Kidney capillary endothelial cell (primary cell): Measurements from ENCODE around the gene URB2.
"Not testable (repeated sequence)": the region's sequence is repeated elsewhere in the genome, so short reads cannot be mapped to it uniquely, and the experiment has no call there.

Experiments used
- DNase-seq: peaks from one replicate; pipeline ENCODE4 v3.0.0-alpha.2; 2018; ENCODE audit warnings: low spot score

The URB2 gene

DNA sequence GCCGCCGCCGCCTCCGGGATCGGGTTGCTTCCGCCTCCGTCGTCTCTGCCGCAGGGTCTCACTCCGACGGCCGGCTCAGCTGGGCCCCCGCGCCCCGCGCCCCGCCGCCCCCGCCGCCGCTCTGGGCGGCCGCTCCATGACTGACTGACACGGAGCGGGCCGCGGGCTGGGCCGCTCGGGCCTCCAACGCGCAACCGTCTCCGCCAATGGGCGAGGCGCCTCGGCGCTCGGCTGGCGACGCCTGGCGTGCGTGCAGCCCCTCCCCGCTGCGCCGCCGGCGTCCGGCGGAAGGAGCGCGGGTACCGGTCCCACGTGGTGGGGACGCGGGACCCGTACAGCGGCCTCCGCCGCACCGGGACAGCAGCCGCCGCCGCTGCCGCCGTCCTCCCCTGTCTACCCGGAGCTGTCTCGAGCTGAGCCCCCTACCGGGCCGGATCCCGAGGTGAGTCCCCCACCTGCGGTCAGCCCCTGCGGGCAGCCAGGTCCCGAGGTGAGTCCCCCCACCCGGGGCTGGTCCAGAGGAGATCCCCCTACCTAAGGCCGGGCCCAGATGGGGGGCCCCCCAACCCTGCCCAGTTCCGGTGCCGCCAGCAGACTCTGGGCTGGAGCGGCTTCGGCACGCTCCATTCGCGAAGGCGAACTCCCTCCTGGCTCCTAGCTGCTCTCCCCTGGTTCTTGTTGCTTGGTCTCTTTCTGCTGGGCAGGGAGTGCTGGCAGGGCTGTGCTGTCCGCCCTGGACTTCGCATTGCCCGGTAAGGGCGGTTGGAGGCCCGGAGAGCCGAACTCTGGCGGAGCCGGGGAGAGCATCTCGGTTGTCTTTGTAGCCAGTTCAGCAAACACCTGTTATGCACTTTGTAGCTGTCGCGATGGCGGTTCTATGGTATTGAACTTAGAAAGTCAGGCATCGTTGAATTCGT lies at the start of gene URB2, which contains the start of gene TAF5L:
URB2 (plus strand) TSS at position 333 of the 917 bp plus-strand sequence. CDS start 1,387 bp downstream, outside the sequence.
TAF5L (minus strand) TSS at position 208 of the 917 bp plus-strand sequence. CDS start 11,640 bp downstream, outside the sequence.
- peak; percentile 80 for DNase-seq

DNA sequence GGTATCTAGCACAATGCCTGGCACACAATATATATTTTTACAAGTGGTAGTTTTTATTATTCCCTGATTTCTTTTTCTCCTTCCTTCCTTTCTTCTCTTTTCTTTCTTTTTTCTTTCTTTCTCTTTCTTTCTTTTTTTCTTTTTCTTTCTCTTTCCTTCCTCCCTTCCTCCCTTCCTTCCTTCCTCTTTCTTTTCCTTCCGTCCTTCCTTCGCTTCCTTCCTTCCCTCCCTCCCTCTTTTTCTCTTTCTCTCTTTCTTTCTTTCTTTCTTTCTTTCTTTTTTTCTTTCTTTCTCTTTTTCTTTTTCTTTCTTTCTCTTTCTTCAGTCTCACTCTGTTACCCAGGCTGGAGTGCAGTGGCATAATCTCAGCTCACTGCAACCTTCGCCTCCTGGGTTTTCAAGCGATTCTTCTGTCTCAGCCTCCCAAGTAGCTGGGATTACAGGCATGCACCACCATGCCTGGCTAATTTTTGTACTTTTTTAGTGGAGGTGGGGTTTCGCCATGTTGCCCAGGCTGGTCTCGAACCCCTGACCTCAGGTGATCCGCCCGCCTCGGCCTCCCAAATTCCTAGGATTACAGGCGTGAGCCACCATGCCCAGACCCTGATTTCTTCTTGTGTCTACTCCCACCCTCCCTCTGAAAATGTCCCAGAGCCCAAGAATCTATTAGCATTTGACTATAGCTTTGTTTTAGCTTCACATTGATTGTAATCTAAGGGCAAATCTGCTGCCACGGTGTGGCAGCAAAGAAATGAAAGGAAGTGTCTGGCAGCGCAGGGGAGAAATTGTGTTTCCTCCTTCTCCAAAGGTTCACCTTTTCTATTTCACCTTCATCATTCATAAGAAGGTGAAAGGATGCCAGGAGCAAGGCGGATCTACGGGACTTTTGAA lies 47.6 kb upstream of the URB2 start:
- DNase-seq = no peak

DNA sequence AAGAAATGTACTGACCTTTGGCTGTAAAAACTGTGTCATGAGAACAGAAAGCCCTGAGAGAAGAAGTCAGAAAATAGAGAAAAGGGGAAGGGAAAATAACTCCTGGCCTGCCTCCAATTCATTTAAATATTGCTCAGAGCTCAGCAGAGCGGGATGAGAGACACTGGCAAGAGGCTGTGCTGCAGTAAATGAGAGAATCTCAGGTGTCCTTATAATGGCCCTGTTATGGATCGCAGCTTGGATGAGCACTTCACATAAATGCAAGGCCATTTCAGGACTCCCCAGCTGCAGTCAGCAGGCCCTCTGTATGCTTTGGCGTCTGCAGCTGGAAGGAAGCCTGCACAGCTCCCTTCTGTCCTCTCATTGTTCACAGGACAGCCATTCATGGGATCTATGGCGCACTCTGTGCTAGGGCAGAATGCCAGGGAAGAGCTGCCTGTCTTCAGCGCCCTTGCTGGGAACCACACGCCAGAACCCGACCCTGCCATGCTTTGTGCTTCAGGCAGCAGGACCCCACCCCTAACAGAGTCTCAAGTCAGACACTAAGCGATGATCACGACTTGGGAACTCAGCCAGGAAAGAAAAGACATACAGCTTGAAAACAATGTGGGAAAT lies 46.9 kb upstream of the URB2 start:
- peak; percentile 40 for DNase-seq

DNA sequence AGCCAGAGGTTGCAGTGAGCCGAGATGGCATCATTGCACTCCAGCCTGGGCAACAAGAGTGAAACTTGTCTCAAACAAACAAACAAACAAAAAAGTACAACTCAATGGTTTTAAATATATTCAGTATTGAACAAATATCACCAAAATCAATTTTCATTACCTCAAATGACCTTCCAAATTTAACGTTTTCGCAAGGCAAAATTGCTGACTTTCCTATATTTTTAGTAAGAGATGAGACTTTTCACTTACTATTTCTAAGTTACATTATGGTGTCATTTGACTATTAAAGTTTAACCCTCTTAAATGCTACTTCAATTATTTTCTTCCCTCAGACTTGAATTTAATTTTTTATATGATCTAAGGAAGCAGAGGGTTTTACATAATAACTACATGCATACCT lies 44.6 kb upstream of the URB2 start:
- no peak for DNase-seq

DNA sequence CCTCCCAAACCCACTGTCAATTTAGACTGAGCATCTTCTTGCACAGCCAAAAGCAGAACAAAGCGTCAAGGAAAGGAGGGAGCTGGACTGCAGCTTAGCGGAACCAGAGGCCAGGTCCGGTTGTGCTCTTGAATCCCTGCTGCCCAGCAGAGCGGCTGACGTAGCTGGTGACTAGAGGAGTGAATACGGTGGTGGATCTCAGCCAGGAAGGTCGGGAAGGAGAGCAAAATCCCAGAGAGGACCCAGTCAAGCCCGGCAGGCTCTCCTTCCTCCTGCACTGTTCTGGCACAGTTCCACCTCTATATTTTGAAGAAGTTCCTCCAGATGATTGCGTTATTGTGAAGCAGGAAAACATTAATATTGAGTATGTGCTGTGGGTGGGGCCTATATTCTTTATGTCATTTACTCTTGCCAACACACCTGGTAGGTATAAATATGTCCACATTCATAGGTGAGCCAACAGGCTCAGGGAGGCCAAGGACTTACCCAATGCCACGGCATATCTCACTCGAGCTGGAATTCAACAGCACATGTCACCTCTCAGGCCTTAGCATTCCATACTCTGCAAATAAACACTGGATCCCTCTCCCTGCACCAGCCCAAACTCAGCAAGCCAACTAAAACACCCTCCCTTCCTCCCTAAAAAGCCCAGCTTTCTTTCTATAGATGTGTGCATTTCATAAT lies 43.9 kb upstream of the URB2 start:
- no peak for DNase-seq

DNA sequence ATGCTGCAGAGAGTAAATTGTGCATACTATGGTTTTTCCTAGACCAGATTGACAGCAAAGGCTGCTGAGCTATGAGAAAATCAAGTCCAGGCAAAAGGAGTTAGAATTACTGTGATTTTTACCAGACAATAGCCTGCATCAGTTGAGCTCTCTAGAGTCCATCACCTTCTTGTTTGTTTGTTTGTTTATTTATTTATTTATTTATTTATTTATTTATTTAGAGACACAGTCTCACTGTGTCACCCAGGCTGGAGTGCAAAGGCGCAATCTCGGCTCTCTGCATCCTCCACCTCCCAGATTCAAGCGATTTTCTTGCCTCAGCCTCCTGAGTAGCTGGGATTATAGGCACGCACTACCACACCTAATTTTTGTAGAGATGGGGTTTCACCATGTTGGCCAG lies 43.3 kb upstream of the URB2 start:
- no peak for DNase-seq

DNA sequence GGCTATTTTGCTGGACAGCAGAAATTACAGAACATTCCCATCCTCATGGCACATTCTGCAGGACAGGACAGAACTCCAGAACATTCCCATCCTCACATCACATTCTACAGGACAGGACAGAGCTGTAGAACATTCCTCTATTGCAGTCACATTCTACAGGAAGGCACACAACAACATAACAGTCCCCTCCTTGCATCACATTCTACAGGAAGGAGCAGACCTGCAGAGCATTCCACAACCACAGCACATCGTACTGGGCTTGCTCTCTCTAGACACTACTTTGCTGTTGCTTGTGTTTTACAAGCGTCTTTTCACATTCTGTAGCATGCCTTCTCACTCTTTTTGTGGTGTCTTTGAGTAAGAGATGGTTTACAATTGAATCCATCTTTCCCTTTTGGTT lies 40.7 kb upstream of the URB2 start:
- DNase-seq = no peak

DNA sequence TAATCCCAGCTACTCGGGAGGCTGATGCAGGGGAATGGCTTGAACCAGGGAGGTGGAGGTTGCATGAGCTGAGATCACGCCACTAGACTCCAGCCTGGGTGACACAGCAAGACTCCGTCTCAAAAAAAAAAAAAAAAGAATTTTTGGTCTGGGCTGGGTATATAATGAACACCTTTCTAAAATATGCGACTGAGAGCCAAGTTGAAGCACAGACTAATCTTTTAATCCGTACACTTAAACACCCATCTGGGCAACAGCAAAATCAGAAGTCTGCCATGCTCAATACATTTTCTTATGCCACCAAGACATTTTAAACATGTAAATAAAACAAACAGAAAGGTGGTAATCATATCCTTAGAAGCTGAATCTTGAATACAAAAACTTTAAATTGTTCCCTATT lies 35.9 kb upstream of the URB2 start:
- DNase-seq = no peak

DNA sequence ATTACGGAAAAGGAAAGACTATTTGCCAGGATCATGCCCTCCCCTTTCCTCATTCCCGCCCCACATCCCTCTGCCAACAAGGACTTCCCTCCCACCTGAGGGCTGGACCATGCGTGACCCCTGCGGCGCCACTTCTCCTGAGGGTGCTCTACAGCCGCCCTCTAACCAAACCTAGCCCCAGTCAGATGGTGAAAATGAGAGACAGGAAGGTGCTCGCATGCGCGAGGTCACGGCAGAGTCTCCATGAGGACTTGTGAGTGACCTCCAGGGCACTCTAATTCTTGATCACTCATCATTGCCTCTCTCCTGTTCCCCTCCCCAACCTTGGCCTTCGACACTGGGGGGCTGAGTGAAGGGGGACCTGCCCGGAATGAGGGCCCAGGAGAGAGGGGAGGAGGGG lies 32.2 kb upstream of the URB2 start:
- DNase-seq = no peak

DNA sequence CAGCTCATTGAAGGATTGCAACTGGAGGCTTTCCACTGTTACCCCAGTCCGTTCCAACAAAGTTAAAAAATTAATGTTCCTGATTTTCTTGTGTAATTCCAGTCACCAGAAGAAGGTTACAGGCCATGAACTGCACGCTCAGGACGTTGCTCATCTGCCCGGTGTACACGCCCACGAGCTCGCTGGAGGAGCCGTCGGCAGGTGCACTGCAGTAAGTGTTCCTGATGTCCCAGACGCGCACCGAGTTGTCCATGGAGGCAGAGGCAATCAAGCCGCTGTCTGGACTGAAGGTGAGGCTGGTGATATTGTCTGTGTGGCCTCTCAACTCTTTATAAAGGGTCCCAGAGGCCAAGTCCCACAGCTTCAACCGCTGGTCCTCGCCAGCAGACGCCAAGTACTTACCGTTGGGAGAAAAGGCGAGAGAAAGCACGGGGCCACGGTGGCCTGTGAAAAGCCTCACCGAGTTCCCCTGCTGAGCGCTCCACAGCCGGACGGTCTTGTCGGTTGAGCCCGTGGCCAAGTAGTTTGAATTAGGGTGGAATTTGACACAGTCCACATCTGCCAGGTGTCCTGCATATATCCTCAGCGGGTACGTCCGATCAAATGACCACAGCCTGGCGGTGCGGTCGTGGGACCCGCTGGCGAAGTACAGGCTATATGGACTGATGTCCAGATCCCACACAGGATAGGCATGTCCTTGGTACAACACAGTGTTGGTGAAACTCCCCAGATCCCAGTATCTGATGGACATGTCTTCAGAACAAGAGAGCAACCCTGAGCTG lies 31.6 kb upstream of the URB2 start:
- no peak for DNase-seq

DNA sequence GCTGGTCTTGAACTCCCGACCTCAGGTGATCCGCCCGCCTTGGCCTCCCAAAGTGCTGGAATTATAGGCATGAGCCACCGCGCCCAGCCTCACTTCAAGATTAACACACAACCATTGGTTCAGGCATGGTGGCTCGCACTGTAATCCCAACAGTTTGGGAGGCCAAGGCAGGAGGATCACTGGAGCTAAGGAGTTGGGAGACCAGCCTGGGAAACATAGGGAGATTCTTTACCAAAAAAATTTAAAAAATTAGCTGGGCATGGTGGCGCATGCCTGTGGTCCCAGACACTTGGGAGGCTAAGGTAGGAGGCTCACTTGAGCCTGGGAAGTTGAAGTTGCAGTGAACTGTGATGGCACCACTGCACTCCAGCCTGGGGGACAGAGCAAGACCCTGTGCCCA lies 30.2 kb upstream of the URB2 start:
- DNase-seq = not testable (repeated sequence)

DNA sequence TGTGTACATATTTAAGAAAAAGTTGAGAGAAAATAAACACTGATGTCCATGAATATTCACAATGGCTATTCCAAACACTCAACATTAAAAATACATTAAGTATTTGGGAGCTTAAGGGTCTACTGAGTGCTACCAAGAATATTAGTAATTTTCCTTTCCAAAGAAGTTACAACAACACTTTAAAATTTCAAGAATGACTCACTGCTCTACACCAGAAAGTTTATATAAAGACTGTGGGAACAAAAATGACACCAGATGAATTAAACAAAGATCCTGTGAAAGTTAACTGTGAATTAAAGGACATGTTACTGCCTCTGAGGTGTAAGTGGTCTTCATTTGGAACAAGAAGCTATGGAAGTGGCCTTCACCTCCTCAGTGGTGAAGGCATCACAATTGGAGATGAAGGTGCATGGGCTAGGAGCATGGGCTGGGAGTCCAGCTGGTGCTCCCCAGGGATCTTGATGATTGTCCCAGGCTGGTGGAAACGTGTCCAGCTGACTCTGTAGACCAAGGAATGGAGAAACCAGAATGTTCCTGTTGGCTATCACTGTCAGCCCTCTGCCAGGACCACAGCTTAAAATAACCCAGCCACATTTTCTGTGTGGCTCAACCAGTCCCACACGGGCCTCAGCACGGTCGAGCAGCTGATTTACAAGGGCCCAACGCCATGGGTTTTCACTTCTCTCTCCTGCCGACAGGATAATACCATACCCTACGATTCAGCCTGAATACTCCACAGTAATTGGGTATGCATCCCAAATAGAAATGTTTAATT lies 28.9 kb upstream of the URB2 start:
- no peak for DNase-seq

DNA sequence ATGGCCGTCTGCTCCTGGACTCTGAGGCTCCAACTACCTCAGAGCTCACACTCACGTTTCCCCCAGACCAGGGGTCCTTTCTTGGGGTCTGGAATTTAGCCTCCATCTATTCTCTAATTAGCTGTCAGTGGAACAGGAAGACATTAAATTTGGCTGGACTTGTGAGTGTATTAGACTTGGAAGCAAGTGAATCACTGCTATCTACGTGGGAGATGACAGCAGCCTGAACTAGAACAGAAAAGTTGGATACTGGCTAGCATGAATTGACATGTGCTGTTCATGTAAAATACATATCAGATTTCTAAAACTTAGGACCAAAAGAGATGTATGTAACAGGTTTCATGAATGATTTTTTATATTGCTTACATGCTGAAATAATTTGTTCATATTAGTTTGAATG lies 28.2 kb upstream of the URB2 start:
- DNase-seq = no peak

DNA sequence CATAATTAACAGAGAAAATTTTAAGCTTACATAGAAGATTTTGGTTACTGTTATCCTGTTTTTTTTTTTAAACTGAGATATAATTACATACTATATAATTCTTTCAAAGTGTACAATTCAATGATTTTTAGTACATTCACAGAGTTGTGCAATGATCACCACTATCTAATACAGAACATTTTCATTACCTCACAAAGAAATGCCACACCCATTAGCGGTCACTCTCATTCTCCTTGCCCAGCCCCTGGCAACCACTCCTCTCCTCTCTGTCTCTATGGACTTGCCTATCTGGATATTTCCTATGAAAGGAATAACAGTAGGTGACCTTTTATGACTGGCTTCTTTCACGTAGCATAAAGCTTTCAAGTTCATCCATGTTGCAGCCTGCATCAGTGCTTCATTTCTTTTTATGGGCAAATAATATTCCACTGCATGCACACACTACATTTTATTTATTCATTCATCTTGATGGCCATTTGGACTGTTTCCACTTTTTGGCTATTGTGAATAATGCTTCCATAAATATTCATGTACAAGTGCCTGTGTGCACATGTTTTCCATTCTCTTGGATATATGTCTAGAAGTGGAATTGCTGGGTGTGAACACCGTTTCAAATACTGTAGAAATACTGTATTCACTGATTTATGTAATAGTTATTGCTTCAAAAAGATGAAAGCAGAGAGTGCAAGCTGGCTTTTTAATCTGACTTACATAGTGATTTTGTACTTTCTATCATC lies 26.7 kb upstream of the URB2 start:
- DNase-seq = no peak

DNA sequence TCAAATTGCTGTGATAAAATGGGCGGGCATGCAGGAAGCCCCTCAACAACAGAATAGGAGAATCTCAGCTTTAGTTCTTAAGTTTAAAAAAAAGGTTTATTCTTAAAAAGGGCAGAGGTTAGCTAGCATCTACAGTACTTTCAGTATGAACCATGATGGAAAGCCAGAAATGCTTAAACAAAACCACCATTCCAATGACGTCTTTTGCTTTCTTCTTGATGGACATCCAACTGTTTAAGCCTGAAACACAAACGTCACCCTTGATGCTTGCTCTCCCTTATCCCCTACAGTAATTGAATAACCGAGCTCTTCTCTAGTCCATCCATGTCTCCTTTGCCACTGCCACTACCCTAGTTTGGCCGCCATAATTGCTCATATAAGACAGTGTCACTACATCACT lies 25.8 kb upstream of the URB2 start:
- DNase-seq = no peak

DNA sequence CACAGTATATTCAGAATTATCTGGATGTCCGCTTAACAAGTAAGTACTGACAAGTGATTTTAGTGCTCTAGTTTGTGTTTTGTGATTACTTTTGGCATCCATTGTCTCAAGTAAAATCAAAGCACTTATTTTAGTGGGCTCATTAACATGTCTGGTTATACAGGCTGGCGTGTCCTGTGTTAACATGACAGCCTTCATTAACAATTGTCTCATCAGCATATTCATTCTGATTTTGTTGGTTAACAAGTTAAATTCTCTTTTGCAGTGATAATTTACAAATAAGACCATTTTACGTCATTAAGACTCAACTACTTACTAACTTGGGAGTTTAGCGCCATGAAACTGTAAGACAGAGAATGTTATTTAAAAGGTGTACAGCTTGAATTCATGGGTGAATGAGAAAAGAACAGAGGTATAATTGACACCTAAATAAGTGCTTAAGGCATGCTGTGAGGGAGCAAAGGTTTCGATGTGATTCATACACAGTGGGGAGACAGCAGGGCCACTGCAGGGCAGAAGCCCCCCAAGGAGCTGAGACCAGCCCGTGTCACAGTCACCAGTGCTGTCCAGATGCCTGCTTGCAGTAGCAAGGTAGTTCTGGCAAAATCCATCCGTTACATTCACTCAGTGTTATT lies 22.6 kb upstream of the URB2 start:
- DNase-seq = no peak

DNA sequence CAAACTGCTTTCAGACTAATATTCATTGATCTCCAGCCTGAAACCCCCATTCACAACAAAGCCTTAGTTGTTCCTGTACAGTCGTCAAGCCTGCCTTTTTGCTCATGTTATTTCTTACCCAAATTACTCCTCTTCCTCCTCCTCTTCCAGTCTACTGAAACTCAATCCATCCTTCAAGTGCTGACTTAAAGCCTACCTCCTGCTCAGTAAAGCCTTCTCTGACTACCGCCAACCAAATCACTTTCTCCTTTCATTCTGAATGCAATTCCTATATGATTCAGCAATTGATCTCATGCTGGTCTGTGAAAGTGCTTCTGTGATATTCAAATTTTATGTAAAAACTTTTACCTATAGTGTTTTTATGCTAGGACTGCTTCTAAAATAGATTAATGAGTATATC lies 18.7 kb upstream of the URB2 start:
- no peak for DNase-seq

DNA sequence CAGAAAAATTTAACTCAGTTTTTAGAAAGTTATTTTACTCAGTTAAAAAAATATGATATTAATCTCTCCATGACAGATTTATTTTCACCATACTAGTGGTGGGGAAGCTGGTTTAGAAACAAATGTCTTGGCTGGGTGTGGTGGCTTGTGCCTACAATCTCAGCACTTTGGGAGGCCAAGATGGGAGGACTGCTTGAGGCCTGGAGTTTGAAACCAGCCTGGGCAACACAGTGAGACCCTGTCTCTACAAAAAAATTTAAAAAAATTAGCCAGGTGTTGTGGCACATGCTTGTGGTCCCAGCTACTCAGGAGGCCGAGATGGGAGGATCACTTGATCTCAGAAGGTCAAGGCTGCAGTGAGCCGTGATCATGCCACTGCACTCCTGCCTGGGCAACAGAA lies 17.5 kb upstream of the URB2 start:
- DNase-seq = no peak

DNA sequence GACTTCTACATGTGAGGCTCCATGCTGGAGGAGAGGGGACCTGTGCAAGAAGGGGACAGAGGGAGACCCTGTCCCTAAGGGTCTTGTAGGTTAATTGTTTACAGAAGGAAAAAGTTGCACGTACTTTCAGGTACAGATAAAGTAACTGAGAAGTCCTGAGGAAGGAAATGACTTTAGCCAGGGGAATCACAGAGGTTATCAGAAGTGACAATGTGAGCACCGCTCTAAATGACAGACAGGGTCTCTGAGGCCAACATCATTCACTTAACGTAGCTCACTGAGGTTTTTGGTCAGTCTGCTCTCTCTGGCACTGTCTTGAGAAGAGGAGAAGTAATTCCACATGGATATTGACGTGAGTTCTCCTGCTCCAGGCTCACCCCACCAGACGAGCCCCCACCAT lies 12.1 kb upstream of the URB2 start:
- DNase-seq = no peak
